ENCODE results near the gene DDAH2. TPM values are rescaled to one million over a fixed set of nuclear protein-coding genes. Genes with fewer than 3 reads are reported as not detected.

Gene DDAH2
- total RNA-seq, 4 donors from 2014 or later, result 10.6 to 24.2 (median 15.4) TPM

- no peak for TF ChIP-seq CTCF (IDR thresholded peaks at IDR 0.05 in 4 of 5, conservative IDR thresholded peaks at IDR 0.05 in 1 of 5)
- TF ChIP-seq POLR2A (IDR thresholded peaks at IDR 0.05), result no peak
- Histone ChIP-seq H3K9me3 (no peaks in the 10 kb centered on the region), H3K4me3 (no peak overlapping the region), H3K27me3 (no peaks in the 10 kb centered on the region), H3K4me1 (peaks cover 1 to 9% of the 10 kb centered on the region in 2 donors), H3K27ac (no peak overlapping the region), H3K36me3 (no peaks in the 10 kb centered on the region)
- DNase-seq (no peak), ATAC-seq (no peak)
- intact Hi-C loops (cut with DNase I; ENCODE audit: low total_unique reads) (no loop called here), in situ Hi-C loops (cut with MboI; ENCODE audit: low sequenced_read_pairs in 4 of 4) (no loop called here)
Measured at GRCh38 chr6:31744422-31744821, 15.3 kb upstream of the DDAH2 start.

GRCh38 chr6:31742894-31743293 is 13.8 kb upstream of the DDAH2 start:
- Histone ChIP-seq H3K27me3 (no peaks in the 10 kb centered on the region), H3K4me3 (no peak overlapping the region), H3K27ac (no peak overlapping the region), H3K4me1 (peaks cover 5 to 17% of the 10 kb centered on the region in 2 donors), H3K36me3 (no peaks in the 10 kb centered on the region), H3K9me3 (no peaks in the 10 kb centered on the region)
- DNase-seq (no peak), ATAC-seq (no peak)
- intact Hi-C loops (cut with DNase I; ENCODE audit: low total_unique reads), result no loop called here
- in situ Hi-C loops (cut with MboI; ENCODE audit: low sequenced_read_pairs in 4 of 4), result no loop called here
- TF ChIP-seq CTCF (IDR thresholded peaks at IDR 0.05 in 4 of 5, conservative IDR thresholded peaks at IDR 0.05 in 1 of 5) (no peak), POLR2A (IDR thresholded peaks at IDR 0.05) (no peak)

- intact Hi-C loops (cut with DNase I; ENCODE audit: low total_unique reads), result loop anchor here (2.0 kb wide), 1 partner anchor 53 kb away; the partner anchor contains the start of gene VARS1
- ATAC-seq, result no peak
- no peak for TF ChIP-seq CTCF (IDR thresholded peaks at IDR 0.05 in 4 of 5, conservative IDR thresholded peaks at IDR 0.05 in 1 of 5)
- no peak for TF ChIP-seq POLR2A (IDR thresholded peaks at IDR 0.05)
- no peak for DNase-seq
- Histone ChIP-seq H3K27me3 (peaks cover 0 to 2% (median 0%) of the 10 kb centered on the region in 3 donors), H3K36me3 (no peaks in the 10 kb centered on the region), H3K9me3 (no peaks in the 10 kb centered on the region), H3K27ac (no peak overlapping the region), H3K4me3 (no peak overlapping the region), H3K4me1 (peaks cover 8 to 20% of the 10 kb centered on the region in 2 donors)
- in situ Hi-C loops (cut with MboI; ENCODE audit: low sequenced_read_pairs in 4 of 4), result no loop called here
Measured at GRCh38 chr6:31741815-31742214, 12.7 kb upstream of the DDAH2 start.

- H3K27me3 ChIP-seq, result peaks cover 0 to 5% (median 0%) of the 10 kb centered on the region in 3 donors
- H3K9me3 ChIP-seq, result no peaks in the 10 kb centered on the region
- peak overlapping the region; percentile 62 to 79 (median 73) for H3K4me3 ChIP-seq
- peaks cover 11 to 21% of the 10 kb centered on the region in 2 donors for H3K4me1 ChIP-seq
- in situ Hi-C loops (cut with MboI; ENCODE audit: low sequenced_read_pairs in 4 of 4), result no loop called here
- no peak for TF ChIP-seq POLR2A (IDR thresholded peaks at IDR 0.05)
- TF ChIP-seq CTCF (IDR thresholded peaks at IDR 0.05 in 4 of 5, conservative IDR thresholded peaks at IDR 0.05 in 1 of 5), result no peak
- intact Hi-C loops (cut with DNase I; ENCODE audit: low total_unique reads), result loop anchor here (2.0 kb wide), 1 partner anchor 54 kb away; the partner anchor contains the start of gene VARS1
- H3K27ac ChIP-seq, result peak overlapping the region; percentile 47 to 68 (median 63)
- no peaks in the 10 kb centered on the region for H3K36me3 ChIP-seq
- no peak for ATAC-seq
- DNase-seq, result no peak
Measured at GRCh38 chr6:31740397-31741223, 11.5 kb upstream of the DDAH2 start.
